ENCODE results near the gene RNF148.
"Not testable (repeated sequence)": the region's sequence is repeated elsewhere in the genome, so short reads cannot be mapped to it uniquely, and the experiment has no call there.

DNA sequence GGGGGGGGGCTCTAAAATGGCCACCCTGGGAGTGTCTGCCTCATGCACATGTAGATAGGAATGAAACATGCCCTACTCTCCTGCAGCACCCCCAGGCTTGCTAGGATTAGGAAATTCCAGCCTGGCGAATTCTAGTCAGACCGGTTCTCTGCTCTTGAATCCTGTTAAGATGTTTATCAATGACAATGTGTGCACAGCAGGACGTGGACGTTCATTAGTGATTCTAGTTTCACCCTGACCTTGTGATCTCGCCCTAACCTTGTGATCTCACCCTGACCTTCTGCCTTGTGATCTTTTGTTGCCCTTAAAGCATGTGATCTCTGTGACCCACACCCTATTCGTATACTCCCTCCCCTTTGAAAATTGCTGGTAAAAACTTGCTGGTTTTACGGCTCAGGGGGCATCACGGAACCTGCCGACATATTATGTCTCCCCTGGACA is 23.4 kb downstream of the RNF148 start:
- not testable (repeated sequence) for TF ChIP-seq RAD21 (IDR thresholded peaks at IDR 0.05 in 1 of 2, conservative IDR thresholded peaks at IDR 0.05 in 1 of 2; ENCODE audit: low read depth in 2 of 2, low read length in 2 of 2); CBX5 (IDR thresholded peaks at IDR 0.05; ENCODE audit: low read depth, low read length)

Measured in H1 (cell line).